ENCODE results near the gene TOPBP1. TPM values are rescaled to one million over a fixed set of nuclear protein-coding genes. Genes with fewer than 3 reads are reported as not detected.

TOPBP1 gene
- total RNA-seq, 1 experiment from 2014 or later, result 34.3 TPM

GRCh38 chr3:133655731-133656515 is 5.8 kb downstream of the TOPBP1 start (continued):
- TF ChIP-seq ZNF532 (CRISPR knock-in tag; IDR thresholded peaks at IDR 0.05; ENCODE audit: borderline replicate concordance), result no peak
- TF ChIP-seq ELF4 (CRISPR knock-in tag; IDR thresholded peaks at IDR 0.05; ENCODE audit: low read depth), result no peak
- no peak for TF ChIP-seq ETV6 (CRISPR knock-in tag; IDR thresholded peaks at IDR 0.05)

GRCh38 chr3:133649486-133650068 is 12.2 kb downstream of the TOPBP1 start:
- ATAC-seq, result no peak
- Mint-ChIP-seq H3K27me3 (ENCODE audit: low read depth) (no peaks in the 10 kb centered on the region), H3K4me3 (no peak overlapping the region), H3K4me1 (no peaks in the 10 kb centered on the region), H3K27ac (no peak overlapping the region), H3K9me3 (no peaks in the 10 kb centered on the region), H3K36me3 (peaks cover 53% of the 10 kb centered on the region)
- ChIA-PET POLR2A (no interaction called here), CTCF (interaction anchor here (1.8 kb wide), 1 partner anchor 14 kb away, joined by 9 read pairs; no protein-coding TSS in a partner anchor)
- TF ChIP-seq ARID4B (CRISPR knock-in tag; IDR thresholded peaks at IDR 0.05; ENCODE audit: borderline replicate concordance), result no peak
- TF ChIP-seq ZNF138 (CRISPR knock-in tag; conservative IDR thresholded peaks at IDR 0.05), result no peak
- TF ChIP-seq ZNF416 (CRISPR knock-in tag; IDR thresholded peaks at IDR 0.05), result no peak
- no peak for TF ChIP-seq TCF7 (CRISPR knock-in tag; IDR thresholded peaks at IDR 0.05; ENCODE audit: low read depth)
- TF ChIP-seq FOXP1 (CRISPR knock-in tag; IDR thresholded peaks at IDR 0.05; ENCODE audit: borderline replicate concordance), result no peak
- TF ChIP-seq MYBL2 (CRISPR knock-in tag; IDR thresholded peaks at IDR 0.05), result no peak
- no peak for TF ChIP-seq E2F1 (CRISPR knock-in tag; IDR thresholded peaks at IDR 0.05)
- TF ChIP-seq ATF6 (CRISPR knock-in tag; IDR thresholded peaks at IDR 0.05), result no peak
- no peak for TF ChIP-seq ZSCAN18 (CRISPR knock-in tag; IDR thresholded peaks at IDR 0.05)
- no peak for TF ChIP-seq ELF4 (CRISPR knock-in tag; IDR thresholded peaks at IDR 0.05; ENCODE audit: low read depth)
- no peak for TF ChIP-seq JUN (CRISPR knock-in tag; IDR thresholded peaks at IDR 0.05)
- no peak for TF ChIP-seq FOXJ3 (CRISPR knock-in tag; IDR thresholded peaks at IDR 0.05; ENCODE audit: borderline replicate concordance)
- no peak for TF ChIP-seq MAX (CRISPR knock-in tag; IDR thresholded peaks at IDR 0.05)
- no peak for DNase-seq (ENCODE audit: low spot score)
